Right atrium auricular region (tissue), 2 donors: ENCODE measurements around the gene PLEKHM2. TPM values are rescaled to one million over a fixed set of nuclear protein-coding genes. Genes with fewer than 3 reads are reported as not detected.
A peak's percentile ranks its signal among the peaks of the same experiment; 100 is the strongest.

Experiments used
- DNase-seq: peaks from one replicate; pipeline ENCODE4 v3.0.0-alpha.2; 2019; ENCODE audit warnings: low spot score
- H3K27ac ChIP-seq, 2 donors: fragments of 200-600 bp; sonication (generic); 1 replicate in 1 of 2; 2 replicates in 1 of 2; pipeline ENCODE4 v1.5.1; 2016 to 2019
- H3K27me3 ChIP-seq, 2 donors: fragments of 200-600 bp; sonication (generic); one replicate each; pipeline versions ENCODE4 v1.5.1 to v1.6.0; 2017 to 2019
- H3K36me3 ChIP-seq: fragments of 200-600 bp; sonication (generic); one replicate; pipeline ENCODE4 v1.5.1; 2016
- H3K4me1 ChIP-seq, 2 donors: fragments of 200-600 bp; sonication (generic); one replicate each; pipeline versions ENCODE4 v1.5.1 to v1.6.0; 2017 to 2019
- H3K4me3 ChIP-seq, 2 donors: fragments of 200-600 bp; sonication (generic); 1 replicate in 1 of 2; 2 replicates in 1 of 2; pipeline ENCODE4 v1.5.1; 2017 to 2019; ENCODE audit warnings: mild to moderate bottlenecking in 1 of 2, moderate library complexity in 1 of 2
- H3K9me3 ChIP-seq, 2 donors: fragments of 200-600 bp; sonication (generic); one replicate each; pipeline ENCODE4 v1.5.1; 2019
- CTCF ChIP-seq, 2 donors: fragments of 200-600 bp; sonication (generic); IDR thresholded peaks; one replicate each; pipeline ENCODE4 v1.5.1; 2019; ENCODE audit warnings: antibody characterized with exemption in 2 of 2
- total RNA-seq, 2 donors: library from RNA; depleted of rRNA; stranded (reverse); fragments of >200 nt; gene quantifications; one replicate each; pipeline ENCODE4 v1.1.0, GENCODE V29; 2016

The PLEKHM2 gene
- total RNA-seq, 2 donors from 2014 or later = 53.6 to 78.1 TPM

GRCh38 chr1:15700508-15700907 lies 16.4 kb downstream of the PLEKHM2 start:
- H3K27me3 ChIP-seq = no peaks in the 10 kb centered on the region
- H3K9me3 ChIP-seq = no peaks in the 10 kb centered on the region
- DNase-seq = no peak
- no peak for TF ChIP-seq CTCF (IDR thresholded peaks at IDR 0.05)
- peaks cover 0 to 71% of the 10 kb centered on the region in 2 donors for H3K4me1 ChIP-seq
- no peak overlapping the region for H3K4me3 ChIP-seq
- peaks cover 11% of the 10 kb centered on the region for H3K36me3 ChIP-seq
- peak overlapping the region; percentile 33 to 40 for H3K27ac ChIP-seq

DNA sequence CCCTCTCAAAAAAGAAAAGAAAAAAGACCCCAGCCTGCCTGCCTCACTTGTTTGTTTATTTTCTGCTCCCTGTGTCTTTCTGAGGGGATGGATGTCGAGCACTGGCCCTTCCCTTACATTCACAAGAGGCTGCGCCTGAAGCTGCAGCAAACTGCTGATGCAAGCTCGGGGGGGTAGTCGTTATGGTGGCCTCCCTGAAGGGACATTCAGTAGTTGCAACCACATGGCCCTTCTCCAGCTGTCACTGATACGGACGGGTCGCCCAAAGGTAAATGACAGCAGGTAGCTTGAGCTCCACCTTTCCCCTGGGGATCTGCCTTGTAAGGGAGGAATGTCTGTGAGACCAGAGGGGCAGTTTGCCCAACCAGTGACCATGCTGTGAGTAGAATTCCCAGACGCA lies 17.7 kb downstream of the PLEKHM2 start:
- H3K4me1 ChIP-seq = peaks cover 0 to 77% of the 10 kb centered on the region in 2 donors
- no peaks in the 10 kb centered on the region for H3K9me3 ChIP-seq
- H3K27ac ChIP-seq = peak overlapping the region in 1 of 2 donors; percentile 80
- no peak for TF ChIP-seq CTCF (IDR thresholded peaks at IDR 0.05)
- H3K27me3 ChIP-seq = no peaks in the 10 kb centered on the region
- H3K36me3 ChIP-seq = peaks cover 2% of the 10 kb centered on the region
- no peak for DNase-seq
- H3K4me3 ChIP-seq = no peak overlapping the region

DNA sequence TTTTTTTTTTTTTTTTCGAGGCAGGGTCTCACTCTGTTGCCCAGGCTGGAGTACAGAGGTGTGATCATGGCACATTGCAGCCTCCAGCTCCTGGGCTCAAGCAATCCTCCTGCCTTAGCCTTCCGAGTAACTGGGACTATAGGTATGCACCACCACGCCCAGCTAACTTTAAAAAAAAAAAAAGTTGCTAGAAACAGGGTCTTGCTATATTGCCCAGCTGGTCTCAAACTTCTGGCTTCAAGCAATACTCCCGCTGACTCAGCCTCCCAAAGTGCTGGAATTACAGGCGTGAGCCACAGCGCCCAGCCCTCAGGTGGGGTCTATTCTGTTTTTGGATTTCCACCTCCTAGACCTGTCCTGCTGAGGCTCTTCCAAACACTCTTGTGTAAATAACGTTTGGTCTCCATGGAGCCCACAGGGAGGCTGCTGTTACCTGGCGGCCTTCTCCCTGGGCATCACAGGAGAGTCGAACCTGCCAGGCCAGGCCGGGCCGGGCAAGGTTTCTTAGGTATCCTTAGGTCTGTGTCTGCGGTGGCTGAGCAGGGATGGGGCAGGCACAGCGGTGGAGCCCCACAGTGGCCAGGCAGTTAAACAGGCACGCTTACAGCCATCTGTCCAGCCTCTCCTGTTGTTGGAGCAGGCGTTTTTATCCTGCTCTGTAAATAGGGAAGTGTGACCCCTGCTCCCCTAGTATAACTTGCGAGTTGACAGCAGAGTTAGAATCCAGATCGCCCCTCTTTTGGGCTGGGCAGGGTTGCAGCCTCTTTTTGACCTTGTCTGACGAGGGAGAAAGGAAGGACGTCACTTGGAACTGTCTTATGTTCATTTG lies 18.8 kb downstream of the PLEKHM2 start:
- no peak for DNase-seq
- Histone ChIP-seq H3K27me3 (no peaks in the 10 kb centered on the region), H3K9me3 (no peaks in the 10 kb centered on the region), H3K27ac (peak overlapping the region; percentile 80 to 88), H3K4me1 (peaks cover 0 to 76% of the 10 kb centered on the region in 2 donors), H3K36me3 (no peaks in the 10 kb centered on the region), H3K4me3 (peak overlapping the region in 1 of 2 donors; percentile 1)
- peak in 1 of 2 donors; percentile 44 for TF ChIP-seq CTCF (IDR thresholded peaks at IDR 0.05)

- no peaks in the 10 kb centered on the region for H3K27me3 ChIP-seq
- H3K27ac ChIP-seq = peak overlapping the region; percentile 80 to 88
- H3K9me3 ChIP-seq = no peaks in the 10 kb centered on the region
- H3K36me3 ChIP-seq = no peaks in the 10 kb centered on the region
- peak overlapping the region in 1 of 2 donors; percentile 1 for H3K4me3 ChIP-seq
- TF ChIP-seq CTCF (IDR thresholded peaks at IDR 0.05) = no peak
- DNase-seq = peak; percentile 86
- H3K4me1 ChIP-seq = peaks cover 0 to 75% of the 10 kb centered on the region in 2 donors
Observed at GRCh38 chr1:15703562-15703961, 19.4 kb downstream of the PLEKHM2 start.

DNA sequence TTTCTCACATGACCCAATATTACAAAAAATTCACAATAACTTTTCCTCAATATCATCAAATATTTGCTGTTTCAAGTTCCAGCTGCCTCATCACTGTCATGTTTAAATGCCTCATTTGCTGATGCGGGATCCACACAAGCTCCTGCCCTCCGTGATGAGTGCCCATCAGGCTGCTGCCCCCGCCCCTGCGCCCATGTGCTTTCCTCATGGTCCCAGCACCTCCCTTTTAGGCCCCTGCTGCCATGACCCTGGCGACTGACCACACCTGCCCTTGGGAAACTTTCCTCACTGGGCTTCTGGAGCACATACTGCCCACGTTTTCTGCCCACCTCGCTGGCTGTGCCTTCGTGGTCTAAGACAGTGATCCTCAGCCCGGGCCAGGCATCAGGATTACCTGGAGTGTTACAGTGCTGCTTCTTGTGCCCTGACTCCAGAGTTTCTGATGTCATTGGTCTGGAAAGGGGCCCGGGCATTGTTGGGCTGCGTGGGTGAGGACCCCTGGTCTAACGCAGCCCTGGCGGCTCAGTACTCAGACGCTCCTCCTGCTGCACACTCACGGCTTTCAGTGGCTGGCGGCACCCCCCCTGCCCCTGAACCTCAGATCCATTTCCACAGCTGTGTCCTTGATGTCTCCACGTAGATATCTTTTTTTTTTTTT lies 20.5 kb downstream of the PLEKHM2 start:
- Histone ChIP-seq H3K4me1 (peaks cover 0 to 82% of the 10 kb centered on the region in 2 donors), H3K4me3 (no peak overlapping the region), H3K9me3 (no peaks in the 10 kb centered on the region), H3K36me3 (no peaks in the 10 kb centered on the region), H3K27me3 (no peaks in the 10 kb centered on the region), H3K27ac (peak overlapping the region; percentile 80 to 88)
- no peak for DNase-seq
- no peak for TF ChIP-seq CTCF (IDR thresholded peaks at IDR 0.05)
